ENCODE data around the gene MIOS. TPM values are rescaled to one million over a fixed set of nuclear protein-coding genes. Genes with fewer than 3 reads are reported as not detected.

The MIOS gene
- total and polyA plus RNA-seq, 2 of the 8 experiments (the other 6 are each of a cell fraction or from before 2014, with no cell fraction given) = 15.5 to 50.7 TPM

- 93% methylated on average over 5 of the region's 5 CpGs; no CpG with 5 or more reads in 1 of the 2 experiments for WGBS, 2 experiments (ENCODE audit: extremely low coverage in 1 of 2, insufficient coverage in 1 of 2, insufficient read length in 1 of 2, insufficient replicate concordance in 2 of 2, low coverage in 1 of 2, low lambda C conversion rate in 2 of 2, missing lambda C conversion rate in 1 of 2)
- no peaks in the 10 kb centered on the region for H3K23me2 ChIP-seq (ENCODE audit: low read depth, low read length)
- peaks cover 0 to 24% (median 1%) of the 10 kb centered on the region in 4 experiments; a peak in 5 of 8 replicates for H3K36me3 ChIP-seq (ENCODE audit: control insufficient read depth in 2 of 4, insufficient read depth in 4 of 4, low read length in 3 of 4)
- no peak overlapping the region for H3K9ac ChIP-seq (replicated peaks in 1 of 4; ENCODE audit: extremely low read depth in 1 of 4, low read depth in 3 of 4, low read length in 3 of 4)
- no peak overlapping the region for H3K23ac ChIP-seq (ENCODE audit: insufficient read length)
- no peak for DNase-seq (ENCODE audit: low read depth in 1 of 2, low spot score in 2 of 2)
- no peak overlapping the region for H2BK5ac ChIP-seq (ENCODE audit: low read depth, low read length)
- no peaks in the 10 kb centered on the region for H4K20me1 ChIP-seq (replicated peaks in 1 of 2; ENCODE audit: control insufficient read depth in 1 of 2, insufficient read depth in 2 of 2, low read length in 2 of 2)
- H3K9me3 ChIP-seq (ENCODE audit: insufficient read depth in 2 of 2, low read depth in 1 of 2, low read length in 1 of 2) = no peaks in the 10 kb centered on the region
- no peak overlapping the region for H4K91ac ChIP-seq (replicated peaks; ENCODE audit: insufficient read length, low read length)
- no peak overlapping the region for H2AK5ac ChIP-seq (ENCODE audit: low read depth, low read length)
- no peak overlapping the region for H2AFZ ChIP-seq (ENCODE audit: low read length)
- H3K56ac ChIP-seq (replicated peaks; ENCODE audit: insufficient read length, low read depth, low read length) = no peak overlapping the region
- no peak for FAIRE-seq
- no peak overlapping the region for H3K4ac ChIP-seq (replicated peaks; ENCODE audit: insufficient read length, low read depth, low read length)
- H3K79me1 ChIP-seq (ENCODE audit: low read depth, low read length) = no peaks in the 10 kb centered on the region
- TF ChIP-seq BACH1 (IDR thresholded peaks at IDR 0.05; ENCODE audit: low read length) (no peak), RNF2 (IDR thresholded peaks at IDR 0.05; ENCODE audit: borderline replicate concordance, low read depth, low read length, missing control alignments, poor library complexity, severe bottlenecking) (no peak), CTCF (IDR thresholded peaks at IDR 0.05; ENCODE audit: control extremely low read depth in 1 of 3, insufficient read depth in 1 of 3, low read depth in 1 of 3, low read length in 3 of 3) (no peak), CBX5 (IDR thresholded peaks at IDR 0.05; ENCODE audit: low read depth, low read length) (no peak), MAX (IDR thresholded peaks at IDR 0.05) (no peak)
- H3K18ac ChIP-seq (ENCODE audit: extremely low read depth, low read length) = no peak overlapping the region
- peaks cover 0 to 2% of the 10 kb centered on the region in 2 experiments; a peak in 2 of 4 replicates for H3K79me2 ChIP-seq (ENCODE audit: control insufficient read depth in 1 of 2, insufficient read depth in 2 of 2, low read length in 2 of 2)
- peaks cover 0 to 5% (median 3%) of the 10 kb centered on the region in 4 experiments; a peak in 4 of 7 replicates for H3K4me1 ChIP-seq (replicated peaks in 1 of 4; ENCODE audit: control insufficient read depth in 3 of 4, insufficient read depth in 4 of 4, low read length in 3 of 4)
- no peak overlapping the region for H3K14ac ChIP-seq (ENCODE audit: insufficient read length)
- no peak overlapping the region for H2BK20ac ChIP-seq (ENCODE audit: low read length)
- no peak overlapping the region for H2BK12ac ChIP-seq (ENCODE audit: low read depth, low read length)
- H3K27me3 ChIP-seq (replicated peaks in 1 of 4; ENCODE audit: control insufficient read depth in 3 of 4, extremely low read depth in 1 of 4, insufficient read depth in 3 of 4, low read length in 3 of 4) = no peaks in the 10 kb centered on the region
- H3K27ac ChIP-seq (ENCODE audit: low read depth, low read length) = no peak overlapping the region
- ChIA-PET CTCF (ENCODE audit: partially characterized antibody) (interaction anchor here (0.7 to 1.5 kb wide), 4 partner anchors 9 to 482 kb away, joined by 3 to 5 read pairs (median 4); partner anchors contain the start of gene UMAD1), POLR2A (ENCODE audit: partially characterized antibody) (interaction anchor here (0.6 to 1.9 kb wide), 5 partner anchors 13 to 471 kb away, joined by 3 to 7 read pairs (median 4); partner anchors contain the start of gene UMAD1)
- H4K5ac ChIP-seq (ENCODE audit: insufficient read length, low read depth, low read length) = no peak overlapping the region
- no peak overlapping the region for H3K4me2 ChIP-seq (ENCODE audit: insufficient read depth in 1 of 2, low read depth in 2 of 2, low read length in 2 of 2)
- no peak overlapping the region for H2BK120ac ChIP-seq (replicated peaks; ENCODE audit: low read depth, low read length)
- no peak overlapping the region for H3K4me3 ChIP-seq (ENCODE audit: extremely low read depth in 1 of 4, insufficient read depth in 2 of 4, low read depth in 3 of 4, low read length in 4 of 4)
- H2BK15ac ChIP-seq (ENCODE audit: low read length) = no peak overlapping the region
- H4K8ac ChIP-seq (ENCODE audit: extremely low read depth, insufficient read depth, low read length) = no peak overlapping the region
These were observed 18.7 kb downstream of the MIOS start for GRCh38 chr7:7585241-7585928.

Measured in H1 (cell line).